ENCODE results near the gene CORO1C. TPM values are rescaled to one million over a fixed set of nuclear protein-coding genes. Genes with fewer than 3 reads are reported as not detected.
A peak's percentile ranks its signal among the peaks of the same experiment; 100 is the strongest.
"Not testable (repeated sequence)": the region's sequence is repeated elsewhere in the genome, so short reads cannot be mapped to it uniquely, and the experiment has no call there.

The CORO1C gene
- total RNA-seq, 2 donors from 2014 or later, result 59.6 to 70.7 TPM

DNA sequence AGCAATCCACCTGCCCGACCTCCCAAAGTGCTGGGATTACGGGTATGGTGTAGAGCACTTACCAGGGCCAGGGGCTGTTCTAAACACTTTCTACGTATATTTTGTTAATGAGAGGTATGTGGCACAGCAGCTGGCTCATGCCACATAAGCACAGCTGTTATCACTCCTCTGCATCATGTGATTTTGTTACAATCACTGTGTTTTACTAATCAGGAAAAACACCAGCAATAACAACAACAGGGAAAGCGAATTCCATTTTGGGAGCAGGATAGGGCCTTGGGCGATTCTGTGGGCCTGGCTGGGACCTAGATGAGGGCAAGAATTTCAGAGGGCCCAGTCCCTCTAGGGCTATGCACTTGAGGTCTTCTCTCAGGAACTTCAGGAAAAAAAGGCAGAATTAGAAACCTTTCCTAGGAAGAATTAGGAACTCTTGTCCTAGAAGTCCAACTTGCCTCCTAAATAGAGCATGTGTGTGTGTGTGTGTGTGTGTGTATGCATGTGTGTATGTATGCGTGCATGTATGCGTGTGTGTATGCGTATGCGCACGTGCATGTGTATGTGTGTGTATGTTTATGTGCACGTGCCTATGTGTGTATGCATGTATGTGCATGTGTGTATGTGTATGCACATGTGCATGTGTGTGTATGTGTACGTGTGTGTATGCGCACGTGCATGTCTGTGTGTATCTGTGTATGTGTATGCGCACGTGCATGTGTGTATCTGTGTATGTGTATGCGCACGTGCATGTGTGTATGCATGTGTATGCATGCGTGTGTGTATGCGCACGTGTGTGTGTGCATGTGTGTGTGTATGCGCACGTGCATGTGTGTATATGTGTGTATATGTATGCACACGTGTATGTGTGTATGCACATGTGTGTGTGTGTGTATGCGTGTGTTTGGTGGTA is 41.8 kb upstream of the CORO1C start:
- Histone ChIP-seq H3K36me3 (no peaks in the 10 kb centered on the region), H3K27ac (peak overlapping the region; percentile 74 to 75), H3K4me3 (no peak overlapping the region), H3K4me1 (peaks cover 0 to 65% of the 10 kb centered on the region in 2 donors), H3K27me3 (no peaks in the 10 kb centered on the region), H3K9me3 (no peaks in the 10 kb centered on the region)
- no peak for DNase-seq (ENCODE audit: low spot score)
- TF ChIP-seq, protein P1, sequence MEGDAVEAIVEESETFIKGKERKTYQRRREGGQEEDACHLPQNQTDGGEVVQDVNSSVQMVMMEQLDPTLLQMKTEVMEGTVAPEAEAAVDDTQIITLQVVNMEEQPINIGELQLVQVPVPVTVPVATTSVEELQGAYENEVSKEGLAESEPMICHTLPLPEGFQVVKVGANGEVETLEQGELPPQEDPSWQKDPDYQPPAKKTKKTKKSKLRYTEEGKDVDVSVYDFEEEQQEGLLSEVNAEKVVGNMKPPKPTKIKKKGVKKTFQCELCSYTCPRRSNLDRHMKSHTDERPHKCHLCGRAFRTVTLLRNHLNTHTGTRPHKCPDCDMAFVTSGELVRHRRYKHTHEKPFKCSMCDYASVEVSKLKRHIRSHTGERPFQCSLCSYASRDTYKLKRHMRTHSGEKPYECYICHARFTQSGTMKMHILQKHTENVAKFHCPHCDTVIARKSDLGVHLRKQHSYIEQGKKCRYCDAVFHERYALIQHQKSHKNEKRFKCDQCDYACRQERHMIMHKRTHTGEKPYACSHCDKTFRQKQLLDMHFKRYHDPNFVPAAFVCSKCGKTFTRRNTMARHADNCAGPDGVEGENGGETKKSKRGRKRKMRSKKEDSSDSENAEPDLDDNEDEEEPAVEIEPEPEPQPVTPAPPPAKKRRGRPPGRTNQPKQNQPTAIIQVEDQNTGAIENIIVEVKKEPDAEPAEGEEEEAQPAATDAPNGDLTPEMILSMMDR (IDR thresholded peaks at IDR 0.05), result no peak

DNA sequence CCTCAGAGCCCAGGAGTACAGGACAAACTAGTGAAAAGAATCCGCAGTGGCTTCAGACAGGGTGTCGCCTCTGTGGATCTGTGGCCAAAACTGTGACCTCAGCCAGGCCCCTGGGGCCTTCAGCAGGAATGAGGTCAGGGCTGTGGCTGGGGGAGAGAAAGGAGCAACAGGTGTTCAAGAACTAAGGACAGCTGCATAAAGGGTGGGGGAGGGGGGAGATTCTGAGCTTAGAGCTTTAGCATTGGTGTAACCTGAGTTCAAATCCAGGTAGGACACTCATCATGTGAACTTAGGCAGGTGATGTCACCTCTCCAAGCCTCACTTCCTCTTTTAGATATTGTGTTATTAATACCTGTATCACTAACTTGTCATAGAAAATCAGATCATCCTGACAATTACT is 40.9 kb upstream of the CORO1C start:
- TF ChIP-seq, protein P1 (IDR thresholded peaks at IDR 0.05), result no peak
- no peaks in the 10 kb centered on the region for H3K9me3 ChIP-seq
- no peak for DNase-seq (ENCODE audit: low spot score)
- H3K36me3 ChIP-seq, result no peaks in the 10 kb centered on the region
- peaks cover 0 to 65% of the 10 kb centered on the region in 2 donors for H3K4me1 ChIP-seq
- no peaks in the 10 kb centered on the region for H3K27me3 ChIP-seq
- H3K4me3 ChIP-seq, result no peak overlapping the region
- H3K27ac ChIP-seq, result peak overlapping the region; percentile 54 to 75

DNA sequence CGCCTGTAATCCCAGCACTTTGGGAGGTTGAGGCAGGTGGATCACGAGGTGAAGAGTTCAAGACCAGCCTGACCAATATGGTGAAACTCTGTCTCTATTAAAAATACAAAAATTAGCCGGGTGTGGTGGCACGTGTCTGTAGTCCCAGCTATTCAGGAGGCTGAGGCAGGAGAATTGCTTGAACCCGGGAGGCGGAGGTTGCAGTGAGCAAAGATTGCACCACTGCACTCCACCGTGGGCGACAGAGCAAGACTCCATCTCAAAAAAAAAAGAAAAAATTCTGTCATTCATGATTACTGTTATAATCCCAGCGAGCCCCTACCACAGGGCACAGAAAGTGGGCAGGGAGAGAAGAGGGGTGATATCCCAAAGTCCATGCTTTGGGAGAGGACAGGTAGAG is 40.5 kb upstream of the CORO1C start:
- H3K36me3 ChIP-seq; DNase-seq (ENCODE audit: low spot score); H3K4me3 ChIP-seq; H3K9me3 ChIP-seq; H3K27me3 ChIP-seq: not testable (repeated sequence)
- Histone ChIP-seq H3K27ac (peak overlapping the region; percentile 54 to 75), H3K4me1 (peaks cover 0 to 65% of the 10 kb centered on the region in 2 donors)

DNA sequence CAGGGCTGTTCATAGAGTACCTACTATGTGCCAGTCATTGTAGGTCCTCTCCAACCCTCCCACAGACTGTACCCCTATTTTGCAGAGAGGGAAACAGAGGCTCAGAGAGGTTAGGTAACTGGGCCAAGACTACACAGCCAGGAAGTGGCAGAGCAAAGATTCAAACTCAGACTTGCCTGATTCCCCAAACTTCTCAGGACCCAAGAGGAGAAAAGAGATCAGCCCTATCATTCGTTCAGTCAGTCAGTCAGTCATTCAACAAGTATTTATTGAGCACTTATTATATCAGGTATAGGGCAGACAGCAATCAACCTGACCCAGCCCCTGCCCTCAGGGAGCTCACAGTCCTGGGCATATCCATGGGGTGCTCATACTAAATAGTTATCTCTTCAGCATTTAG is 39.6 kb upstream of the CORO1C start:
- Histone ChIP-seq H3K27me3 (no peaks in the 10 kb centered on the region), H3K27ac (peak overlapping the region in 1 of 2 donors; percentile 75), H3K4me1 (peaks cover 0 to 65% of the 10 kb centered on the region in 2 donors), H3K9me3 (no peaks in the 10 kb centered on the region), H3K36me3 (no peaks in the 10 kb centered on the region), H3K4me3 (no peak overlapping the region)
- TF ChIP-seq, protein P1 (IDR thresholded peaks at IDR 0.05), result no peak
- DNase-seq (ENCODE audit: low spot score), result no peak

DNA sequence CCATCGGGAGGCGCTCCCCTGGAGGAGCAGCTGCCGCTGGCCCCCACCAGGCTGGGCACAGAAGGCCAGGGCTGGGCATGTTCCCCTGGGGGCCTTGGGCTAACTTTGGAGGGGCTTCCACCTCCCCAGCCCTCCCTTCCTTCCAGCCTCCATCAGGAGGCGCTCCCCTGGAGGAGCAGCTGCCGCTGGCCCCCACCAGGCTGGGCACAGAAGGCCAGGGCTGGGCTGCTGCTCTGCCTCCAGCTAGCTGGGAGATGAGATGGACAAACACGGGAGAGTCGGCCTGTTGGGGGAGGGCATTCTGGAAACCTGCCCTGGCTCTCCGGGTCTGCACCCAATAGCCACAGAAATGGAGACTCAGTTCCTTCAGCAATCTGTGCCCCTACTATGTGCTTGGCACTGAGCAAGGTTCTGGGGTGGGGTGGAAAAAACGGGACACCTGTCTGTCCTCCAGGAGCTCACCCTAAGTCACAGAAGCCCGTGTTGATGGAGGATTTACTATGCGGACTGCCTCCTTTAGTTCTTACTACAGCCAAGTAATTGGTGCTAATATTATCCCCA is 39.0 kb upstream of the CORO1C start:
- Histone ChIP-seq H3K27ac (peak overlapping the region; percentile 21 to 75), H3K4me1 (peaks cover 0 to 61% of the 10 kb centered on the region in 2 donors), H3K4me3 (no peak overlapping the region), H3K9me3 (no peaks in the 10 kb centered on the region), H3K27me3 (no peaks in the 10 kb centered on the region), H3K36me3 (no peaks in the 10 kb centered on the region)
- TF ChIP-seq, protein P1 (IDR thresholded peaks at IDR 0.05), result no peak
- DNase-seq (ENCODE audit: low spot score), result no peak

All from right atrium auricular region (tissue), 2 donors.